HUES48 (cell line): ENCODE results near the gene TNFAIP8L2.
"Not testable (repeated sequence)": the region's sequence is repeated elsewhere in the genome, so short reads cannot be mapped to it uniquely, and the experiment has no call there.

Experiments used
- H3K27ac ChIP-seq: one replicate; pipeline ENCODE4 v1.7.0; 2013; ENCODE audit warnings: low read depth, low read length, inconsistent platforms
- H3K27me3 ChIP-seq: 2 replicates; pipeline ENCODE4 v1.6.1; 2013; ENCODE audit warnings: mild to moderate bottlenecking, low read length; ENCODE audit not compliant: control insufficient read depth, insufficient read depth
- H3K36me3 ChIP-seq: 2 replicates; pipeline ENCODE4 v1.6.1; 2013; ENCODE audit warnings: low read length; ENCODE audit not compliant: control insufficient read depth, insufficient read depth
- H3K4me1 ChIP-seq: 2 replicates; pipeline ENCODE4 v1.6.1; 2013; ENCODE audit warnings: mild to moderate bottlenecking, low read length; ENCODE audit not compliant: control insufficient read depth, insufficient read depth
- H3K4me3 ChIP-seq: 2 replicates; pipeline ENCODE4 v1.5.1; 2013; ENCODE audit warnings: mild to moderate bottlenecking, low read depth, low read length
- H3K9ac ChIP-seq: 2 replicates; pipeline ENCODE4 v1.6.1; 2013; ENCODE audit warnings: mild to moderate bottlenecking, low read depth, low read length, moderate library complexity
- H3K9me3 ChIP-seq: 2 replicates; pipeline ENCODE4 v1.6.1; 2013; ENCODE audit warnings: low read length; ENCODE audit not compliant: control insufficient read depth, insufficient read depth

The TNFAIP8L2 gene

DNA sequence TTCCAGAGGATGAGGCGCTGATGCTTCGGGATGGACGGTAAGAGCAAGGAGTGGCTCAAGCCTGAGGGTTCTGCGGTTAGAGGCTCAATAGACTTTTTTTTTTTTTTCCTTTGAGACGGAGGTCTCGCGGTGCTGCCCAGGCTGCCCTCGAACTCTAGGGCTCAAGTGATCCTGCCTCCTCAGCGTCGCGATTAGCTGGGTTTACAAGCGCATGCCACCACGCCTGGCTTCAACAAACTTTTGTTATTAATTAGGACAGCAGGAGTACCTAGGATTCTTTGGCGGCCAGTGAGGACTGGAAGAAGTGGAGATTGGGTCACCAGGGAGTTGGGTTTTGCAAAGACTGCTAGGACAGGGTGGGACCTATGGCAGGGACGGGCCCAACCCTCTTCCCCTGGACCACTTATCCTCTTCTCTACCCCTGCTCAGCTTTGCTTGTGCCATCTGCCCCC lies 10.1 kb downstream of the TNFAIP8L2 start:
- peak overlapping the region; percentile 78 for H3K9ac ChIP-seq
- no peaks in the 10 kb centered on the region for H3K9me3 ChIP-seq
- H3K36me3 ChIP-seq, result peaks cover 32% of the 10 kb centered on the region
- peak overlapping the region; percentile 77 for H3K27ac ChIP-seq
- H3K4me1 ChIP-seq, result peaks cover 10% of the 10 kb centered on the region; the same call in 1 of the 2 replicates
- peak overlapping the region; percentile 98 for H3K4me3 ChIP-seq
- H3K27me3 ChIP-seq, result no peaks in the 10 kb centered on the region

DNA sequence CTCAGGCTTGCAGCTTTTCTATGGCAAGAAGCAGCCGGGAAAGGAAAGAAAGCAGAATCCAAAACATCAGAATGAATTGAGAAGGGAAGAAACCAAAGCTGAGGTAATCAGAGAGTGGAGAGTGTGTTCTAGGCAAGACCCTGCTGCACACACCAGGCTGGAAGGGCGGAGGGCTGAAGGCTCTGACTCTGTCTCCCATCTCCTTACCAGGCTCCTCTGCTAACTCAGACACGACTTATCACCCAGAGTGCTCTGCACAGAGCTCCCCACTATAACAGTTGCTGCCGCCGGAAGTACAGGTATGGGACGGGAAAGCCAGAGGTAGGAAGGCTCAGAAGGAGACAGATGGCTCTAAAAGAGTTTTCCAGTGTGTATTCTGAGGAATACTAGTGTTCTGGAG lies 10.7 kb downstream of the TNFAIP8L2 start:
- Histone ChIP-seq H3K27me3 (no peaks in the 10 kb centered on the region), H3K9ac (no peak overlapping the region), H3K4me3 (peak overlapping the region; percentile 98), H3K9me3 (no peaks in the 10 kb centered on the region), H3K4me1 (peaks cover 10% of the 10 kb centered on the region; the same call in 1 of the 2 replicates), H3K36me3 (peaks cover 28% of the 10 kb centered on the region), H3K27ac (no peak overlapping the region)

DNA sequence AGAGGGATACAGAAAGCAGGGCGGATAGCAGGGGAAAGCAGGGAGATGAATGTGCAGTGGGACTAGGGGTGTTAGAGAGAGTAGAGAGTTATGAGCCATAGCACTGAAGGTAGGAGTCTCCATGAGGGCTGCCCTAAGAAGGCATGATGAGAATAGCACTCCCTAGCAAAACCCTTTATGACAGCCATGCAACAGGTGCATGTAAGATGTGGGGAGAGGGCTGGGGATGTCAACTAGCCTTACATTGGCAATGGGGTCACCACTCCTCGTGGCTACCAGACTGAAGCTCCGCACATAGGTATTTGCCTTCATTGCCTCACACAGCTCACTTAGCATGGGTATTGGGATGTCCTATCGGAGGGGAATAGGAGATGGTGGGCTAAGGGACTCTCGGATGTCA lies 14.7 kb downstream of the TNFAIP8L2 start:
- no peaks in the 10 kb centered on the region for H3K27me3 ChIP-seq
- H3K9ac ChIP-seq, result no peak overlapping the region
- H3K4me1 ChIP-seq, result peaks cover 3% of the 10 kb centered on the region; the same call in 1 of the 2 replicates
- peaks cover 51% of the 10 kb centered on the region for H3K36me3 ChIP-seq
- H3K27ac ChIP-seq, result no peak overlapping the region
- no peaks in the 10 kb centered on the region for H3K9me3 ChIP-seq
- H3K4me3 ChIP-seq, result no peak overlapping the region

DNA sequence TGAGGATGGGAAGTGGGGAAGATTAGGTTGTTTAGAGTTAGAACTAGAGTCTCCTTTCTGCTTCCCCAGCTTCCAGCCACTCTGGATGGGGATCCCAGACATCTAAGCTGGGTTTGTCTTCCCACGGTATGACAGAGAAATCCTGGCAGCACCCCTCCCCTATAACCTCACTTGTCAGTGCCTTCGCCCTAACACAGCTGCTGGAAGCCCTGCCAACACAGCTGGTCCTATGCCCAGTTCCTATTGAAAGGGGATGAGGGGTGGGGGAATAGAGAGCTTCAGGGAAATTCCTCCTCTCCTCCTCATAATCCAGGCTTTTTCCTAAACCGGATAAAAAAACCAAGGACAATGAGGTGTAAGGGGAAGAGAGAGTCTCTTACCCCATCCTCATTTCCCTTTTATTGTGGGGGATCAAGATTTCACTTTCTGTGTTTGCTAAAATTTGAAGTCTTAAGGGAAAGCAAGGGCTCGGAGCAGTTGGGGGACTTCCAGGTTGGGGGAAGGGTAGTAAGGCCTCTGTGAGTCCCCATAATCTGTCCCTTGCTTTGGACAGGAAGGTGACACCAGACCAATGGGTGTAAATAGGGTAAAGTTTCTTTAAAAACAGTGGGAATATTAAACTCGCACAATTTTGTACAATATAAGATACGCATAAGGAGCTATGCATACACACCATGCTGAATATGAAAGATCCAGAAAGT lies 18.7 kb downstream of the TNFAIP8L2 start:
- H3K9ac ChIP-seq, result no peak overlapping the region
- H3K36me3 ChIP-seq, result peaks cover 68% of the 10 kb centered on the region
- no peaks in the 10 kb centered on the region for H3K9me3 ChIP-seq
- no peak overlapping the region for H3K27ac ChIP-seq
- no peaks in the 10 kb centered on the region for H3K27me3 ChIP-seq
- no peaks in the 10 kb centered on the region for H3K4me1 ChIP-seq
- H3K4me3 ChIP-seq, result no peak overlapping the region

- no peak within 1 kb of the TSS for H3K27ac ChIP-seq
- H3K36me3 ChIP-seq, result peaks cover 71% of the 10 kb centered on the region
- H3K9me3 ChIP-seq, result no peaks in the 10 kb centered on the region
These were observed 19.4 kb downstream of the TNFAIP8L2 start, which contains the start of gene TMOD4 for GRCh38 chr1:151175863-151176262. TSS of gene TMOD4 (minus strand) at chr1:151175981. CDS start at chr1:151174875, 1,106 bp downstream.

GRCh38 chr1:151176514-151177045 lies 20.1 kb downstream of the TNFAIP8L2 start:
- H3K36me3 ChIP-seq, result peaks cover 76% of the 10 kb centered on the region
- no peak overlapping the region for H3K9ac ChIP-seq
- H3K27ac ChIP-seq, result no peak overlapping the region
- no peak overlapping the region for H3K4me3 ChIP-seq
- H3K9me3 ChIP-seq, result no peaks in the 10 kb centered on the region
- H3K27me3 ChIP-seq, result no peaks in the 10 kb centered on the region
- no peaks in the 10 kb centered on the region for H3K4me1 ChIP-seq

More at GRCh38 chr1:151175863-151176262, 19.4 kb downstream of the TNFAIP8L2 start, which contains the start of gene TMOD4:
- Histone ChIP-seq H3K4me3 (no peak within 1 kb of the TSS), H3K27me3 (no peaks in the 10 kb centered on the region), H3K9ac (no peak within 1 kb of the TSS), H3K4me1 (no peaks in the 10 kb centered on the region)

GRCh38 chr1:151184211-151184610 lies 27.8 kb downstream of the TNFAIP8L2 start:
- H3K27me3 ChIP-seq, result no peaks in the 10 kb centered on the region
- no peak overlapping the region for H3K27ac ChIP-seq
- no peak overlapping the region for H3K9ac ChIP-seq
- no peaks in the 10 kb centered on the region for H3K4me1 ChIP-seq
- no peak overlapping the region for H3K4me3 ChIP-seq
- H3K9me3 ChIP-seq, result no peaks in the 10 kb centered on the region
- peaks cover 64% of the 10 kb centered on the region for H3K36me3 ChIP-seq

GRCh38 chr1:151187205-151187604 lies 30.8 kb downstream of the TNFAIP8L2 start:
- peaks cover 37% of the 10 kb centered on the region for H3K36me3 ChIP-seq
- no peak overlapping the region for H3K9ac ChIP-seq
- no peak overlapping the region for H3K27ac ChIP-seq
- no peaks in the 10 kb centered on the region for H3K9me3 ChIP-seq
- H3K4me1 ChIP-seq, result no peaks in the 10 kb centered on the region
- no peak overlapping the region for H3K4me3 ChIP-seq
- no peaks in the 10 kb centered on the region for H3K27me3 ChIP-seq

- H3K9me3 ChIP-seq, H3K27ac ChIP-seq, H3K27me3 ChIP-seq, H3K9ac ChIP-seq, H3K4me1 ChIP-seq: not testable (repeated sequence)
- Histone ChIP-seq H3K36me3 (peaks cover 24% of the 10 kb centered on the region), H3K4me3 (peak overlapping the region; percentile 97)
These were observed 32.2 kb downstream of the TNFAIP8L2 start for GRCh38 chr1:151188667-151189066.

- Histone ChIP-seq H3K9me3 (no peaks in the 10 kb centered on the region), H3K4me1 (no peaks in the 10 kb centered on the region), H3K27me3 (no peaks in the 10 kb centered on the region), H3K4me3 (peak within 1 kb of the TSS; percentile 97), H3K36me3 (peaks cover 12% of the 10 kb centered on the region), H3K27ac (peak within 1 kb of the TSS; percentile 90), H3K9ac (peak within 1 kb of the TSS; percentile 89)
These were observed 33.4 kb downstream of the TNFAIP8L2 start, which contains the start of gene VPS72 for GRCh38 chr1:151189637-151190445. TSS of gene VPS72 (minus strand) at chr1:151190197. CDS start at chr1:151190121, 76 bp downstream.
